Large intestine (tissue), 12 donors: Measurements from ENCODE around the gene ELF3. TPM values are rescaled to one million over a fixed set of nuclear protein-coding genes. Genes with fewer than 3 reads are reported as not detected.
"Not testable (repeated sequence)": the region's sequence is repeated elsewhere in the genome, so short reads cannot be mapped to it uniquely, and the experiment has no call there.

Experiments used
- DNase-seq, 2 donors: peaks; one replicate each; pipeline versions ENCODE4 v3.0.0 to v3.0.0-alpha.2; 2013
- H3K27ac ChIP-seq: one replicate; pipeline ENCODE4 v1.5.1; 2013; ENCODE audit warnings: low read length
- H3K27me3 ChIP-seq: 2 replicates; pipeline ENCODE4 v1.6.1; 2013; ENCODE audit warnings: low read length; ENCODE audit not compliant: control insufficient read depth, insufficient read depth
- H3K36me3 ChIP-seq: 2 replicates; pipeline ENCODE4 v1.6.1; 2013; ENCODE audit warnings: low read length; ENCODE audit not compliant: control insufficient read depth, insufficient read depth
- H3K4me1 ChIP-seq: one replicate; pipeline ENCODE4 v1.6.1; 2013; ENCODE audit warnings: low read length; ENCODE audit not compliant: control insufficient read depth, insufficient read depth
- H3K4me3 ChIP-seq: one replicate; pipeline ENCODE4 v1.5.1; 2013; ENCODE audit warnings: low read length
- H3K9me3 ChIP-seq: one replicate; pipeline ENCODE4 v1.6.1; 2013; ENCODE audit warnings: mild to moderate bottlenecking, low read depth, low read length, moderate library complexity; ENCODE audit not compliant: control insufficient read depth
- WGBS: methylation state at CpG from one replicate; pipeline ENCODE4 v1.1.5; 2013; ENCODE audit warnings: low lambda C conversion rate; ENCODE audit not compliant: insufficient coverage; 5-methylcytosine and 5-hydroxymethylcytosine counted together
- long read RNA-seq, 11 donors: transcript quantifications; one replicate each; lab custom pipeline, GENCODE V29; 2026
- polyA plus RNA-seq: library from polyadenylated mRNA; unstranded; fragments of 120-200 nt; gene quantifications from one replicate; pipeline ENCODE4 v1.2.1, GENCODE V29; 2013

Gene ELF3
- 594 TPM for polyA plus RNA-seq
- long read RNA-seq, donor 1, transcript ELF3-203 (9 exons, 3,179 nt): major isoform, 27 of 50 reads
- long read RNA-seq, donor 1, partial matches to known transcripts: 15 of 50 reads
- long read RNA-seq, donor 1, other reads (novel, unspliced or antisense): 0 of 50 reads
- long read RNA-seq, donor 2, full-length matches to known transcripts: 62 of 87 reads
- long read RNA-seq, donor 2, partial matches to known transcripts: 12 of 87 reads
- long read RNA-seq, donor 2, other reads (novel, unspliced or antisense): 13 of 87 reads
- long read RNA-seq, donor 3: 0 reads
- long read RNA-seq, donor 4, transcript ELF3-203 (9 exons, 3,179 nt): major isoform, 6 of 8 reads
- long read RNA-seq, donor 4, partial matches to known transcripts: 0 of 8 reads
- long read RNA-seq, donor 4, other reads (novel, unspliced or antisense): 0 of 8 reads
- long read RNA-seq, donor 5, full-length matches to known transcripts: 47 of 55 reads
- long read RNA-seq, donor 5, partial matches to known transcripts: 0 of 55 reads
- long read RNA-seq, donor 5, other reads (novel, unspliced or antisense): 8 of 55 reads
- long read RNA-seq, donor 6, transcript ELF3-206 (2 exons, 833 nt): minor isoform, 7 of 132 reads
- long read RNA-seq, donor 6, transcript ELF3-203 (9 exons, 3,179 nt): major isoform, 42 of 132 reads
- long read RNA-seq, donor 6, partial matches to known transcripts: 70 of 132 reads
- long read RNA-seq, donor 6, other reads (novel, unspliced or antisense): 7 of 132 reads
- long read RNA-seq, donor 7, transcript ELF3-203 (9 exons, 3,179 nt): major isoform, 16 of 35 reads
- long read RNA-seq, donor 7, transcript ELF3-209 (3 exons, 899 nt): minor isoform, 7 of 35 reads
- long read RNA-seq, donor 7, transcript ELF3-206 (2 exons, 833 nt): minor isoform, 8 of 35 reads
- long read RNA-seq, donor 7, partial matches to known transcripts: 0 of 35 reads
- long read RNA-seq, donor 7, other reads (novel, unspliced or antisense): 0 of 35 reads
- long read RNA-seq, donor 8, full-length matches to known transcripts: 102 of 144 reads
- long read RNA-seq, donor 8, partial matches to known transcripts: 25 of 144 reads
- long read RNA-seq, donor 8, other reads (novel, unspliced or antisense): 17 of 144 reads
- long read RNA-seq, donor 9, full-length matches to known transcripts: 31 of 61 reads
- long read RNA-seq, donor 9, partial matches to known transcripts: 15 of 61 reads
- long read RNA-seq, donor 9, other reads (novel, unspliced or antisense): 15 of 61 reads
- long read RNA-seq, donor 10, transcript ELF3-210 (2 exons, 762 nt): minor isoform, 5 of 83 reads
- long read RNA-seq, donor 10, transcript ELF3-206 (2 exons, 833 nt): minor isoform, 8 of 83 reads
- long read RNA-seq, donor 10, transcript ELF3-203 (9 exons, 3,179 nt): major isoform, 39 of 83 reads
- long read RNA-seq, donor 10, transcript ELF3-209 (3 exons, 899 nt): minor isoform, 5 of 83 reads
- long read RNA-seq, donor 10, partial matches to known transcripts: 6 of 83 reads
- long read RNA-seq, donor 10, other reads (novel, unspliced or antisense): 19 of 83 reads
- long read RNA-seq, donor 11, full-length matches to known transcripts: 34 of 58 reads
- long read RNA-seq, donor 11, partial matches to known transcripts: 13 of 58 reads
- long read RNA-seq, donor 11, other reads (novel, unspliced or antisense): 11 of 58 reads

DNA sequence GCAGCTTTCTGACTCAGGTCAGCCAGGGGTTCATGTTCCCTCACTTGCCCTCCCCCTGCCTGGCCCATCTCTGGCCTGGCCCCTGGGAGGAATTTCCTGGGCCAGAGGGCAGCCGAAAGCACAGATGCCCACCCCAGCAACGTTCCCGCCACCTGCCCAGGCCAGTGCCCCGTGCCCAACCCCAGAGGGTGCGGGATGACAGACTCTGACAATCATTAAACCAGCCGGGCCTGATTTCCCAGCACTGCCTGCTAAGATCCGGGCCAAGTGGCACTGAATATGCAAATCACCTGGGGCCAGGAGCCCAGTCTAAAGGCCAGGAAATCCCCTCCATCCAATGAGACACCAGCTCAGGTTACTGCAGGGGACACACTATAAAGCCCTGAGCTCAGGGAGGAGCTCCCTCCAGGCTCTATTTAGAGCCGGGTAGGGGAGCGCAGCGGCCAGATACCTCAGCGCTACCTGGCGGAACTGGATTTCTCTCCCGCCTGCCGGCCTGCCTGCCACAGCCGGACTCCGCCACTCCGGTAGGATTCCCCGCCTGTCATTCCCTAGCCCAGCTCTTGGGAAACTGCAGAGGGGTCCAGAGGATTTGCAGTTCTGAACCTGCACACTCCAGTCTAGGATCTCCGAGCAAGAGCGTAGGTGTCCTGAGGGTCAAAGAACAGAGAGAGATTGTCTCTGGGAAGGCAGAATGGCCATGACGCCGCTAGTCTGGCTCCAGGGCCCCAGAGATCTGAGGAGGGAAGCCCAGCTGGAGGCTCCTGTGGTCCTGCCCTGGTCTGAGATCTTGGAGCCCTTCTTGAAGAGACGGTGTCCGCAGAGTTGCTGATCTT is at the start of gene ELF3:
TSS of gene ELF3 (plus strand) at position 408 of the 836 bp plus-strand sequence. CDS start 550 bp downstream, outside the sequence.
- H3K27me3 ChIP-seq: no peaks in the 10 kb centered on the region
- peak within 1 kb of the TSS; percentile 99 for H3K27ac ChIP-seq
- peaks cover 40% of the 10 kb centered on the region for H3K4me1 ChIP-seq
- peak within 1 kb of the TSS; percentile 68 for H3K4me3 ChIP-seq
- DNase-seq: peak; percentile 98 to 99
- no CpG with 5 or more reads among the region's 24 CpGs for WGBS
- no peaks in the 10 kb centered on the region for H3K9me3 ChIP-seq
- peaks cover 44% of the 10 kb centered on the region for H3K36me3 ChIP-seq

DNA sequence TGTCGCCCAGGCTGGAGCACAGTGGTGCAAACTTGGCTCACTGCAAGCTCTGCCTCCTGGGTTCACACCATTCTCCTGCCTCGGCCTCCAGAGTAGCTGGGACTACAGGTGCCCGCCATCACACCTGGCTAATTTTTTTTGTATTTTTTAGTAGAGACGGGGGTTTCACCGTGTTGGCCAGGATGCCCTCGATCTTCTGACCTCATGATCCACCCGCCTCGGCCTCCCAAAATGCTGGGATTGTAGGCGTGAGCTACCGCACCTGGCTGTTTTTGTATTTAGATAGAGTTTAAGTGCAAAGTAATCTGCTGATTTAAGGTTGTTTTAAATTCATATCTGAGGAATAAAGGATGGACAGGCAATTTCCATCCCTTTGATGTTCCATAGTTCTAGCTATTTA is 48.0 kb upstream of the ELF3 start:
- H3K36me3 ChIP-seq: peaks cover 70% of the 10 kb centered on the region
- no CpG with 5 or more reads among the region's 10 CpGs for WGBS
- not testable (repeated sequence) for H3K4me3 ChIP-seq, H3K27me3 ChIP-seq, DNase-seq, H3K4me1 ChIP-seq, H3K9me3 ChIP-seq, H3K27ac ChIP-seq

DNA sequence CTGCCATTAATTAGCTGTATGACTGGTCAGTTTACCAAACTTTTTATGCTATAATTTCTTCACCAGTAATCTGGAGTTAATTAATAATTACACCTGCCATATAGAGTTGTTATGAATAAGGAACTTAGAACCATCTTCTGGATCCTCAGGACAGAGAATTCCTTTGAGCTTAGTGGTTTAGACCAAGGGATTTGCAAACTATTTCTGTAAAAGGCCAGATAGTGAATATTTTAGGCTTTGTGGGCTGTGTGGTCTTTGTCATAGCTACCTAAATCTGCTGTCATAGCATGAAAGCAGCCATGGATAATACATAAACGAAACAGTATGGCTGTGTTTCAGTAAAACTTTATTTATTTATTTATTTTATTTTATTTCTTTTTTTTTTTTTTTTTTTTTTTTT is 46.1 kb upstream of the ELF3 start:
- no peaks in the 10 kb centered on the region for H3K9me3 ChIP-seq
- DNase-seq: no peak
- no CpG with 5 or more reads among the region's 1 CpG for WGBS
- no peaks in the 10 kb centered on the region for H3K4me1 ChIP-seq
- H3K4me3 ChIP-seq: no peak overlapping the region
- no peaks in the 10 kb centered on the region for H3K27me3 ChIP-seq
- peaks cover 65% of the 10 kb centered on the region for H3K36me3 ChIP-seq
- no peak overlapping the region for H3K27ac ChIP-seq

DNA sequence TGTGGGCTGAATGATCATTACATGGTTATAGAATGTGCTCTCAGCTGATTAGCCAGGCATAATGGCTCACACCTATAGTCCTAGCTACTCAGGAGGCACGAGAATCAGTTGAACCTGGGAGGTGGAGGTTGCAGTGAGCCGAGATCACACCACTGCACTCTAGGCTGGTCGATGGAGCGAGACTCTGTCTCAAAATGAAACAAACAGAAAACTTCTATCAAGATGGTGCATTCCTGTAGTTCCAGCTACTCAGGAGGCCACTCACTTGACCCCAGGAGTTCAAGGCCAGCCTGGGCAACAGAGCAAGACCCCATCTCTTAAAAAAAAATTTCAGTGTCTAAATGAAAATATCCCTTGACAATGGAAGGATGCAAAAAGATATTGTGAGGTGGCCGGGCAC is 44.2 kb upstream of the ELF3 start:
- Histone ChIP-seq H3K9me3 (no peaks in the 10 kb centered on the region), H3K27ac (no peak overlapping the region), H3K4me1 (no peaks in the 10 kb centered on the region), H3K4me3 (no peak overlapping the region), H3K27me3 (no peaks in the 10 kb centered on the region), H3K36me3 (peaks cover 66% of the 10 kb centered on the region)
- WGBS: no CpG with 5 or more reads among the region's 5 CpGs
- DNase-seq: no peak

DNA sequence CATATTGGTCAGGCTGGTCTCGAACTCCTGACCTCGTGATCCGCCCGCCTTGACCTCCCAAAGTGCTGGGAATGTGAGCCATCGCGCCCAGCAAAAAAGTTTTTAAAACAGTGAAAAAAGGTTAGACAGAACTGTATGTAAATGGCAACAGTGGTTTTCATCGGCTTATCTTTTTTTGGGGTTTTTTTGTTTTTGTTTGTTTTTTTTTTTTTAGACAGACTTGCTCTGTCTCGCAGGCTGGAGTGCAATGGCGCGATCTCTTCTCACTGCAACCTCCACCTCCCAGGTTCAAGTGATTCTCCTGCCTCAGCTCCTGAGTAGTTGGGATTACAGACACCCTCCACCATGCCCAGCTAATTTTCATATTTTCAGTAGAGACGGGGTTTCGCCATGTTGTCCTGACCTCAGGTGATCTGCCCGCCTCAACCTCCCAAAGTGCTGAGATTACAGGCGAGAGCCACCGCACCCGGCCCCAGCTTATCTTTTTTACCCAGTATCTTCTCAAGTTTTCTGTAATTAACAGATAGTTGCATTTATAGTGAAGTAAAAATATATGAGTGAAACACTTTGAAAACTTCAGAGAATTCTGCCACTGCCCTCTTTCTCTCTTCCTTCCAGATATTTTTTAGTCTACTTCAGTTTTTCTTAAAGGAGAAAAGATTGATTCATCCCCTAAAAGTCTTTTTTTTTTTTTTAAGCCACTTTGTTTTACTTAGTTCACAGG is 42.0 kb upstream of the ELF3 start:
- no peak for DNase-seq
- 82% methylated on average over 2 of the region's 16 CpGs for WGBS
- H3K4me3 ChIP-seq: no peak overlapping the region
- no peaks in the 10 kb centered on the region for H3K9me3 ChIP-seq
- H3K4me1 ChIP-seq: no peaks in the 10 kb centered on the region
- peaks cover 51% of the 10 kb centered on the region for H3K36me3 ChIP-seq
- H3K27me3 ChIP-seq: no peaks in the 10 kb centered on the region
- H3K27ac ChIP-seq: no peak overlapping the region

DNA sequence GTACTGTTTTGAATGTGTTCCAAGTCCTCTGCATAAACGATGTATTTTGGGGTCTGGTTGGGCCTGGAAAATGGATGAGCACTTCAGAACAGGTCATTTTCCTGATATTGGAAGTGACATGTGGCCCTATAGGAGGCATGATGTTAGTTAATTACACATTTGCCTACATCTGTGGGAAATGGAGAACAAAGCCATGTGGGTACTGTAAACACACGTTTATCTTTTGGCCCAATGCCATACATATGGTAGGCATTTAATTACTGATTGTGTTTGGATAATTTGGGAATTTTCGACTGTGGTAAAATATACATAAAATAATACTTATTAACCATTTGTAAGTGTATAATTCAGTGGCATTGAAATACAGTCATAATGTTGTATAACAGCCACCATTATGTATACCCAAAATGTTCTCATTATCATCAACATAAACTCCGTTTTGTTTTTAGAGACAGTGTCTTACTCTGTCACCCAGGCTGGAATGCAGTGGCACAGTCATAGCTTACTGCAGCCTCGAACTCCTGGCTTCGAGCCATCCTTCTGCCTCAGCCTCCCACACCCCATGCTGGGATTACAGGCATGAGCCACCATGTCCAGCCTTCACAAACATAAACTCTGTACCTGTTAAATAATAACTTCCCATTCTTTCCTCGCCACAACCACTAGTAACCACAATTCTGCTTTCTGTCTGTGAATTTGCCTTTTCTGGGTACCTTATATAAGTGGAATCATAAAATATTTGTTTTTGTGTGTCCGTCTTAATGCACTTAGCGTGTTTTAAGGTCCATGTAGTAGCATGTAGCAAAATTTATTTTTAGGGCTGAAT is 39.8 kb upstream of the ELF3 start:
- no peak for DNase-seq
- H3K4me3 ChIP-seq: no peak overlapping the region
- WGBS: 88% methylated on average over 3 of the region's 9 CpGs
- no peaks in the 10 kb centered on the region for H3K4me1 ChIP-seq
- H3K27me3 ChIP-seq: no peaks in the 10 kb centered on the region
- peaks cover 34% of the 10 kb centered on the region for H3K36me3 ChIP-seq
- no peaks in the 10 kb centered on the region for H3K9me3 ChIP-seq
- H3K27ac ChIP-seq: no peak overlapping the region

DNA sequence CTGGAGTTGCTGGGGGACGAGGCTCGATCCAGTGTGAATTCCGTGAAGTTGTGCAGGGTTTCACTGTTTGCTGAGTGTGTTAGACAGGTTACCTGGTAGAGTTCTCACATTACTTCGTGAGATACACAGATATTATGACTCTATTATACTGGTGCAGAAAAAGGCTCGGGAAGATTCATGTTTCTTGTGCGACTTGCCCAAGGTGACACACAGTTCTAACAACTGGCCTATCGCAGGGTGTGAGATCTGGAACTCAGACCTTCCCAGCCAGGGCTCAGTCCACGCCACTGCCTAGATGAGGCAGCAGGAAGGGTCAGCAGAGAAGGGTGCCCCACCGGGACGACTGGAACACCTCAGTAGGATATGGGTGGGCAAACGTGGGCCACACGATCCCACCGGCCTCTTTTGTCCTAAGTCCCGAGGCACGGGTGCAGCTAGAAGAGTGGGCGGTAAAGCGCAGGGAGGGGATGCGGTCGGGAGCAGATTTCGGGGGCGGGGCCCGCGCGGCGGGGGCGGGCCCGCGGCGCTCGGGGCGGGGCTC is 28.2 kb upstream of the ELF3 start:
- Histone ChIP-seq H3K27ac (peak overlapping the region; percentile 41), H3K27me3 (no peaks in the 10 kb centered on the region), H3K4me3 (peak overlapping the region; percentile 48), H3K9me3 (no peaks in the 10 kb centered on the region), H3K4me1 (peaks cover 5% of the 10 kb centered on the region), H3K36me3 (peaks cover 4% of the 10 kb centered on the region)
- WGBS: no CpG with 5 or more reads among the region's 31 CpGs
- peak in 1 of 2 donors; percentile 41 for DNase-seq
